Neural cell (in vitro differentiated cells): ENCODE results near the gene KCNMB4. TPM values are rescaled to one million over a fixed set of nuclear protein-coding genes. Genes with fewer than 3 reads are reported as not detected.

ENCODE experiments used
- H2AFZ ChIP-seq: fragments of 200-600, 300-800 bp; sonication (generic), shearing (Covaris generic); 2 replicates; pipeline ENCODE4 v1.6.0; 2014; ENCODE audit warnings: low read depth, mild to moderate bottlenecking, antibody characterized with exemption, low read length, moderate library complexity
- H3F3A ChIP-seq: fragments of 200-600 bp; shearing (Covaris generic); 2 replicates; pipeline ENCODE4 v1.6.1; 2016; ENCODE audit warnings: mild to moderate bottlenecking, moderate library complexity, mixed read lengths, antibody characterized with exemption, low read length; ENCODE audit not compliant: insufficient read depth, poor library complexity, severe bottlenecking
- H3K27ac ChIP-seq: fragments of 200-600, 300-800 bp; sonication (generic), shearing (Covaris generic); 2 replicates; pipeline ENCODE4 v1.5.1; 2014; ENCODE audit warnings: mild to moderate bottlenecking, low read length, moderate library complexity
- H3K27me3 ChIP-seq: fragments of 300-800, 200-600 bp; sonication (generic), shearing (Covaris generic); 2 replicates; pipeline ENCODE4 v1.6.0; 2014; ENCODE audit warnings: mild to moderate bottlenecking, low read depth, low read length, moderate library complexity; ENCODE audit not compliant: insufficient read depth
- H3K36me3 ChIP-seq: fragments of 300-800, 200-600 bp; sonication (generic), shearing (Covaris generic); 2 replicates; pipeline ENCODE4 v1.5.1; 2014; ENCODE audit warnings: mild to moderate bottlenecking, antibody characterized with exemption, low read length, moderate library complexity; ENCODE audit not compliant: insufficient read depth
- H3K4me2 ChIP-seq: fragments of 300-800, 200-600 bp; sonication (generic), shearing (Covaris generic); 2 replicates; pipeline ENCODE4 v1.6.0; 2014; ENCODE audit warnings: mild to moderate bottlenecking, low read length
- H3K4me3 ChIP-seq: fragments of 300-800, 200-600 bp; sonication (generic), shearing (Covaris generic); 2 replicates; pipeline ENCODE4 v1.5.1; 2014; ENCODE audit warnings: mild to moderate bottlenecking, low read length, moderate library complexity
- H3K79me2 ChIP-seq: fragments of 200-600 bp; shearing (Covaris generic); replicated peaks from 2 replicates; pipeline ENCODE4 v1.6.0; 2014; ENCODE audit warnings: mild to moderate bottlenecking, low read length, moderate library complexity; ENCODE audit not compliant: insufficient read depth
- H3K9ac ChIP-seq: fragments of 300-800, 200-600 bp; sonication (generic), shearing (Covaris generic); 2 replicates; pipeline ENCODE4 v1.6.1; 2016; ENCODE audit warnings: mild to moderate bottlenecking, low read length, mixed read lengths
- H3K9me2 ChIP-seq: fragments of 200-600 bp; shearing (Covaris generic); 2 replicates; pipeline ENCODE4 v1.6.1; 2016; ENCODE audit warnings: mild to moderate bottlenecking, low read length, mixed read lengths; ENCODE audit not compliant: insufficient read depth
- H3K9me3 ChIP-seq: fragments of 200-600, 300-800 bp; sonication (generic), shearing (Covaris generic); 2 replicates; pipeline ENCODE4 v1.6.1; 2016; ENCODE audit warnings: mild to moderate bottlenecking, mixed run types, low read length, moderate library complexity, mixed read lengths
- H4K20me1 ChIP-seq: fragments of 200-600 bp; shearing (Covaris generic); 2 replicates; pipeline ENCODE4 v1.6.1; 2016; ENCODE audit warnings: mild to moderate bottlenecking, mixed run types; ENCODE audit not compliant: insufficient read depth
- CTCF ChIP-seq: fragments of 450-650 bp; IDR thresholded peaks from 2 replicates; pipeline ENCODE4 v1.5.1; 2014; ENCODE audit warnings: antibody characterized with exemption, mild to moderate bottlenecking, moderate library complexity; ENCODE audit not compliant: poor library complexity, severe bottlenecking
- EP300 ChIP-seq: fragments of 450-650 bp; conservative IDR thresholded peaks from 2 replicates; pipeline ENCODE4 v1.6.1; 2014; ENCODE audit warnings: antibody characterized with exemption, mild to moderate bottlenecking, moderate library complexity; ENCODE audit not compliant: poor library complexity, severe bottlenecking
- EZH2 ChIP-seq: fragments of 200-600, 300-800 bp; shearing (Covaris generic), sonication (generic); IDR thresholded peaks from 2 replicates; pipeline ENCODE4 v1.6.1; 2014; ENCODE audit warnings: antibody characterized with exemption, low read length, borderline replicate concordance, mild to moderate bottlenecking; ENCODE audit not compliant: insufficient read depth, poor library complexity, severe bottlenecking
- MXI1 ChIP-seq: fragments of 450-650 bp; conservative IDR thresholded peaks from 2 replicates; pipeline ENCODE4 v1.6.1; 2014; ENCODE audit warnings: antibody characterized with exemption, mild to moderate bottlenecking; ENCODE audit not compliant: poor library complexity, severe bottlenecking
- POLR2AphosphoS5 ChIP-seq: IDR thresholded peaks from 2 replicates; pipeline ENCODE4 v1.6.1; 2012
- RAD21 ChIP-seq: fragments of 450-650 bp; conservative IDR thresholded peaks from 2 replicates; pipeline ENCODE4 v1.6.1; 2014; ENCODE audit warnings: antibody characterized with exemption, mild to moderate bottlenecking, moderate library complexity
- REST ChIP-seq: IDR thresholded peaks from 2 replicates; pipeline ENCODE4 v1.6.1; 2012; ENCODE audit warnings: borderline replicate concordance
- SMC3 ChIP-seq: fragments of 450-650 bp; conservative IDR thresholded peaks from 2 replicates; pipeline ENCODE4 v1.6.1; 2014; ENCODE audit warnings: antibody characterized with exemption, mild to moderate bottlenecking, moderate library complexity; ENCODE audit not compliant: poor library complexity
- TAF1 ChIP-seq: IDR thresholded peaks from 2 replicates; pipeline ENCODE4 v1.6.1; 2012; ENCODE audit warnings: low read depth
- polyA plus RNA-seq: library from polyadenylated mRNA; depleted of rRNA; stranded (reverse); fragments of >200 nt; gene quantifications from 2 replicates; pipeline ENCODE4 v1.2.3, GENCODE V29; 2014

Gene KCNMB4
- polyA plus RNA-seq, 1 donor from 2014 or later = 26.4 TPM

- TF ChIP-seq CTCF (no peak), MXI1 (no peak), EZH2 (no peak), REST (no peak), EP300 (no peak), SMC3 (no peak), RAD21 (no peak), TAF1 (no peak), POLR2AphosphoS5 (no peak)
Measured at GRCh38 chr12:70418101-70418500, 52.0 kb downstream of the KCNMB4 start.

GRCh38 chr12:70422631-70423030, 56.5 kb downstream of the KCNMB4 start:
- Histone ChIP-seq H3K9ac (no peak overlapping the region), H3K27ac (no peak overlapping the region), H3K4me2 (no peak overlapping the region), H3K9me2 (no peaks in the 10 kb centered on the region), H3F3A (no peaks in the 10 kb centered on the region), H3K27me3 (no peaks in the 10 kb centered on the region), H3K4me3 (no peak overlapping the region), H3K36me3 (no peaks in the 10 kb centered on the region), H2AFZ (no peak overlapping the region), H3K9me3 (no peaks in the 10 kb centered on the region), H4K20me1 (no peaks in the 10 kb centered on the region), H3K79me2 (no peaks in the 10 kb centered on the region)
- TF ChIP-seq REST = no peak
- no peak for TF ChIP-seq MXI1
- TF ChIP-seq EP300 = no peak
- no peak for TF ChIP-seq RAD21
- no peak for TF ChIP-seq TAF1
- TF ChIP-seq SMC3 = no peak
- TF ChIP-seq EZH2 = no peak
- no peak for TF ChIP-seq CTCF
- TF ChIP-seq POLR2AphosphoS5 = no peak

More at GRCh38 chr12:70418101-70418500, 52.0 kb downstream of the KCNMB4 start:
- H3K36me3 ChIP-seq = no peaks in the 10 kb centered on the region
- no peaks in the 10 kb centered on the region for H3K27me3 ChIP-seq
- no peaks in the 10 kb centered on the region for H3K9me2 ChIP-seq
- no peak overlapping the region for H3K9ac ChIP-seq
- no peak overlapping the region for H3K27ac ChIP-seq
- H3K4me2 ChIP-seq = no peak overlapping the region
- H4K20me1 ChIP-seq = no peaks in the 10 kb centered on the region
- H3K79me2 ChIP-seq = no peaks in the 10 kb centered on the region
- H2AFZ ChIP-seq = no peak overlapping the region
- H3K4me3 ChIP-seq = no peak overlapping the region
- H3K9me3 ChIP-seq = no peaks in the 10 kb centered on the region
- H3F3A ChIP-seq = no peaks in the 10 kb centered on the region
